SK-N-SH (cell line): Measurements from ENCODE around the gene TXNRD1. TPM values are rescaled to one million over a fixed set of nuclear protein-coding genes. Genes with fewer than 3 reads are reported as not detected.

ENCODE experiments used
- CTCF ChIA-PET: fragments of 300-600, 350-600 bp; formaldehyde crosslinking; extraction: SDS; loops from one replicate; lab custom pipeline; 2021; lab: Yijun Ruan, JAX
- POLR2A ChIA-PET: fragments of 350-600 bp; sonication (Branson Sonifier 250); formaldehyde crosslinking; extraction: SDS; loops from one replicate; lab custom pipeline; 2020; ENCODE audit warnings: antibody characterized with exemption, inconsistent platforms; lab: Yijun Ruan, JAX
- DNase-seq: peaks from one replicate; pipeline ENCODE4 v3.0.0; 2012
- H2AFZ ChIP-seq: fragments of 200-600 bp; sonication (generic); 2 replicates; pipeline ENCODE4 v1.8.1; 2016; ENCODE audit warnings: antibody characterized with exemption, mild to moderate bottlenecking, low read depth
- H3F3A ChIP-seq: fragments of 200-600 bp; sonication (generic); replicated peaks from 2 replicates; pipeline ENCODE3; 2016; ENCODE audit warnings: antibody characterized with exemption, mild to moderate bottlenecking; ENCODE audit not compliant: insufficient read depth
- H3K27ac ChIP-seq, 2 experiments: fragments of 200-500 bp in 1 of 2; fragments of 200-600 bp in 1 of 2; sonication (Bioruptor generic) in 1 of 2; sonication (generic), shearing (Covaris generic) in 1 of 2; 2 replicates each; pipeline versions ENCODE4 v1.5.1 to v1.6.1; 2014 to 2016; ENCODE audit warnings: low read depth in 2 of 2, inconsistent platforms in 1 of 2, low read length in 1 of 2, mild to moderate bottlenecking in 1 of 2, mixed read lengths in 1 of 2
- H3K27me3 ChIP-seq: fragments of 200-600 bp; sonication (generic), shearing (Covaris generic); 2 replicates; pipeline ENCODE4 v1.6.1; 2016; ENCODE audit warnings: mixed run types; ENCODE audit not compliant: insufficient read depth
- H3K36me3 ChIP-seq, 2 experiments: fragments of 200-500 bp in 1 of 2; fragments of 200-600 bp in 1 of 2; sonication (Bioruptor generic) in 1 of 2; sonication (generic) in 1 of 2; replicated peaks in 1 of 2; 2 replicates each; pipeline versions ENCODE3 to v1.5.1; 2014 to 2016; ENCODE audit warnings: low read length in 1 of 2, mild to moderate bottlenecking in 1 of 2; ENCODE audit not compliant: insufficient read depth in 2 of 2, control insufficient read depth in 1 of 2
- H3K4me1 ChIP-seq, 2 experiments: fragments of 200-500 bp in 1 of 2; fragments of 200-600 bp in 1 of 2; sonication (Bioruptor generic) in 1 of 2; sonication (generic), shearing (Covaris generic) in 1 of 2; 2 replicates each; pipeline versions ENCODE4 v1.5.1 to v1.6.1; 2014 to 2016; ENCODE audit warnings: low read depth in 1 of 2, low read length in 1 of 2, mixed run types in 1 of 2; ENCODE audit not compliant: insufficient read depth in 2 of 2, control insufficient read depth in 1 of 2
- H3K4me2 ChIP-seq: fragments of 200-600 bp; sonication (generic), shearing (Covaris generic); 2 replicates; pipeline ENCODE4 v1.6.1; 2017; ENCODE audit warnings: mixed run types
- H3K4me3 ChIP-seq, 2 experiments: fragments of 200-500 bp in 1 of 2; fragments of 200-600 bp in 1 of 2; sonication (Bioruptor generic) in 1 of 2; sonication (generic), shearing (Covaris generic) in 1 of 2; 2 replicates each; pipeline versions ENCODE4 v1.5.1 to v1.8.1; 2014 to 2016; ENCODE audit warnings: low read depth in 2 of 2, inconsistent platforms in 1 of 2, low read length in 1 of 2, mild to moderate bottlenecking in 1 of 2, mixed read lengths in 1 of 2, moderate library complexity in 1 of 2
- H3K79me2 ChIP-seq: fragments of 200-600 bp; sonication (generic); 2 replicates; pipeline ENCODE4 v1.8.1; 2017; ENCODE audit warnings: mild to moderate bottlenecking; ENCODE audit not compliant: insufficient read depth
- H3K9ac ChIP-seq: fragments of 200-600 bp; sonication (generic); 2 replicates; pipeline ENCODE4 v1.6.1; 2017; ENCODE audit warnings: mixed run types
- H3K9me2 ChIP-seq: fragments of 200-600 bp; sonication (generic); 2 replicates; pipeline ENCODE4 v1.6.1; 2017; ENCODE audit warnings: mixed run types
- H3K9me3 ChIP-seq: fragments of 200-600 bp; sonication (generic); 2 replicates; pipeline ENCODE4 v1.6.1; 2017; ENCODE audit warnings: mixed run types, mild to moderate bottlenecking, moderate library complexity
- H4K20me1 ChIP-seq: fragments of 200-600 bp; sonication (generic); 2 replicates; pipeline ENCODE4 v1.6.1; 2017; ENCODE audit warnings: mild to moderate bottlenecking, mixed run types; ENCODE audit not compliant: insufficient read depth
- EZH2phosphoT487 ChIP-seq: fragments of 200-600 bp; sonication (generic); IDR thresholded peaks from 2 replicates; pipeline ENCODE4 v1.6.1; 2017; ENCODE audit warnings: low read depth, mixed run types, mild to moderate bottlenecking, antibody characterized with exemption, moderate library complexity, borderline replicate concordance
- FOXJ3 ChIP-seq: sonication (generic); formaldehyde crosslinking; IDR thresholded peaks from 2 replicates; pipeline ENCODE4 v1.5.1; 2020; ENCODE audit warnings: mild to moderate bottlenecking, missing genetic modification reagents
- FOXM1 ChIP-seq: IDR thresholded peaks from 2 replicates; pipeline ENCODE4 v1.4.0; 2012; ENCODE audit warnings: low read depth, mild to moderate bottlenecking
- MAX ChIP-seq: IDR thresholded peaks from 2 replicates; pipeline ENCODE4 v1.4.0; 2012; ENCODE audit warnings: low read depth
- MEF2A ChIP-seq: IDR thresholded peaks from 2 replicates; pipeline ENCODE4 v1.4.0; 2012; ENCODE audit warnings: low read depth, borderline replicate concordance
- NFIC ChIP-seq: IDR thresholded peaks from 2 replicates; pipeline ENCODE4 v1.4.0; 2012; ENCODE audit warnings: borderline replicate concordance
- NRF1 ChIP-seq: IDR thresholded peaks from 2 replicates; pipeline ENCODE4 v1.6.1; 2012; ENCODE audit warnings: low read depth, mild to moderate bottlenecking, low read length
- POLR2AphosphoS5 ChIP-seq: IDR thresholded peaks from 2 replicates; pipeline ENCODE4 v1.6.1; 2012; ENCODE audit warnings: low read depth, low read length
- RFX5 ChIP-seq: IDR thresholded peaks from 2 replicates; pipeline ENCODE4 v1.6.1; 2012; ENCODE audit warnings: mild to moderate bottlenecking, improper control_type of control experiment, low read length
- RXRA ChIP-seq: IDR thresholded peaks from 2 replicates; pipeline ENCODE4 v1.4.0; 2012; ENCODE audit warnings: low read depth, mild to moderate bottlenecking, borderline replicate concordance
- SMC3 ChIP-seq: IDR thresholded peaks from 2 replicates; pipeline ENCODE4 v1.6.1; 2012; ENCODE audit warnings: low read depth, low read length, improper control_type of control experiment
- TAF1 ChIP-seq: IDR thresholded peaks from 2 replicates; pipeline ENCODE4 v1.6.1; 2012; ENCODE audit warnings: low read depth, mild to moderate bottlenecking, low read length, moderate library complexity, borderline replicate concordance
- TEAD4 ChIP-seq: IDR thresholded peaks from 2 replicates; pipeline ENCODE4 v1.4.0; 2012; ENCODE audit warnings: mild to moderate bottlenecking, borderline replicate concordance; ENCODE audit not compliant: insufficient read depth
- ZBTB33 ChIP-seq: IDR thresholded peaks from 2 replicates; pipeline ENCODE4 v1.4.0; 2012; ENCODE audit warnings: low read depth, borderline replicate concordance
- WGBS: methylation state at CpG from one replicate; pipeline ENCODE4 v1.1.6; 2017; ENCODE audit warnings: low lambda C conversion rate; 5-methylcytosine and 5-hydroxymethylcytosine counted together
- polyA plus RNA-seq, 3 experiments: library from polyadenylated mRNA; depleted of rRNA; stranded (reverse); fragments of >200 nt; gene quantifications; 2 replicates each; pipeline ENCODE4 v1.2.3, GENCODE V29; 2012

TXNRD1 gene
- polyA plus RNA-seq, 1 of the 3 experiments (the other 2 are of a cell fraction): 143 TPM

- H3K4me1 ChIP-seq: peaks cover 0 to 5% of the 10 kb centered on the region in 2 experiments; a peak in 1 of 4 replicates
- POLR2A ChIA-PET: no interaction called here
- no peak overlapping the region for H3K27ac ChIP-seq
- TF ChIP-seq FOXM1 (no peak), RXRA (no peak), FOXJ3 (CRISPR knock-in tag) (no peak), NFIC (no peak), TEAD4 (no peak), MEF2A (no peak), NRF1 (no peak), POLR2AphosphoS5 (no peak), ZBTB33 (no peak), MAX (no peak), EZH2phosphoT487 (no peak), RFX5 (no peak)
- TF ChIP-seq, all 33 proteins: peak for 0
- H3K79me2 ChIP-seq: no peaks in the 10 kb centered on the region
- H3K27me3 ChIP-seq: no peaks in the 10 kb centered on the region
- H3K36me3 ChIP-seq: no peaks in the 10 kb centered on the region
- H3K9ac ChIP-seq: no peak overlapping the region
- no peaks in the 10 kb centered on the region for H4K20me1 ChIP-seq
- CTCF ChIA-PET: no interaction called here
- DNase-seq: no peak
- no peak overlapping the region for H3K4me2 ChIP-seq
- no peaks in the 10 kb centered on the region for H3K9me2 ChIP-seq
- H3K4me3 ChIP-seq: no peak overlapping the region
- H2AFZ ChIP-seq: no peak overlapping the region
- no peaks in the 10 kb centered on the region for H3K9me3 ChIP-seq
- 97% methylated on average over 8 of the region's 8 CpGs for WGBS
- H3F3A ChIP-seq: peaks cover 3% of the 10 kb centered on the region
Observed at GRCh38 chr12:104248444-104248843, 32.9 kb downstream of the TXNRD1 start.

GRCh38 chr12:104249017-104249416, 33.4 kb downstream of the TXNRD1 start:
- Histone ChIP-seq H3K4me2 (no peak overlapping the region), H3K36me3 (no peaks in the 10 kb centered on the region), H3K79me2 (no peaks in the 10 kb centered on the region), H3K9me2 (no peaks in the 10 kb centered on the region), H3K27ac (no peak overlapping the region), H3K4me3 (no peak overlapping the region), H3K4me1 (peaks cover 0 to 5% of the 10 kb centered on the region in 2 experiments; a peak in 1 of 4 replicates), H4K20me1 (no peaks in the 10 kb centered on the region), H3K9me3 (no peaks in the 10 kb centered on the region), H2AFZ (no peak overlapping the region), H3K27me3 (no peaks in the 10 kb centered on the region), H3F3A (peaks cover 3% of the 10 kb centered on the region), H3K9ac (no peak overlapping the region)
- 87% methylated on average over 3 of the region's 3 CpGs for WGBS
- POLR2A ChIA-PET: no interaction called here
- DNase-seq: no peak
- CTCF ChIA-PET: no interaction called here
- TF ChIP-seq NRF1: no peak
- TF ChIP-seq TAF1: no peak
- TF ChIP-seq SMC3: no peak
